GM13976 (cell line): Measurements from ENCODE around the gene OR1D2.
"Not testable (repeated sequence)": the region's sequence is repeated elsewhere in the genome, so short reads cannot be mapped to it uniquely, and the experiment has no call there.

Experiments used
- DNase-seq: peaks from one replicate; pipeline ENCODE4 v3.0.0; 2012; ENCODE audit warnings: low spot score
- in situ Hi-C: fragments of 300-500 bp; cut with MboI; formaldehyde crosslinking; loops from one replicate; pipeline ENCODE4 v1.12.0; 2022; ENCODE audit warnings: low sequenced_read_pairs, mixed read lengths, inconsistent platforms; ENCODE audit not compliant: unreplicated experiment
- TF ChIP-seq, protein P1 (sequence below): IDR thresholded peaks from 2 replicates; pipeline ENCODE4 v1.5.1; 2012; ENCODE audit warnings: borderline replicate concordance, mild to moderate bottlenecking; ENCODE audit not compliant: insufficient read depth; ENCODE audit errors: extremely low read depth, missing control alignments, control extremely low read depth

The OR1D2 gene, protein sequence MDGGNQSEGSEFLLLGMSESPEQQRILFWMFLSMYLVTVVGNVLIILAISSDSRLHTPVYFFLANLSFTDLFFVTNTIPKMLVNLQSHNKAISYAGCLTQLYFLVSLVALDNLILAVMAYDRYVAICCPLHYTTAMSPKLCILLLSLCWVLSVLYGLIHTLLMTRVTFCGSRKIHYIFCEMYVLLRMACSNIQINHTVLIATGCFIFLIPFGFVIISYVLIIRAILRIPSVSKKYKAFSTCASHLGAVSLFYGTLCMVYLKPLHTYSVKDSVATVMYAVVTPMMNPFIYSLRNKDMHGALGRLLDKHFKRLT

GRCh38 chr17:3104322-3104721 is at the start of gene OR1D2:
Gene OR1D2, minus strand, starts transcription at chr17:3104422. Its CDS starts 11,426 bp downstream, at chr17:3092996.
- no peak for DNase-seq
- in situ Hi-C loops, result no loop called here
- TF ChIP-seq, protein P1, sequence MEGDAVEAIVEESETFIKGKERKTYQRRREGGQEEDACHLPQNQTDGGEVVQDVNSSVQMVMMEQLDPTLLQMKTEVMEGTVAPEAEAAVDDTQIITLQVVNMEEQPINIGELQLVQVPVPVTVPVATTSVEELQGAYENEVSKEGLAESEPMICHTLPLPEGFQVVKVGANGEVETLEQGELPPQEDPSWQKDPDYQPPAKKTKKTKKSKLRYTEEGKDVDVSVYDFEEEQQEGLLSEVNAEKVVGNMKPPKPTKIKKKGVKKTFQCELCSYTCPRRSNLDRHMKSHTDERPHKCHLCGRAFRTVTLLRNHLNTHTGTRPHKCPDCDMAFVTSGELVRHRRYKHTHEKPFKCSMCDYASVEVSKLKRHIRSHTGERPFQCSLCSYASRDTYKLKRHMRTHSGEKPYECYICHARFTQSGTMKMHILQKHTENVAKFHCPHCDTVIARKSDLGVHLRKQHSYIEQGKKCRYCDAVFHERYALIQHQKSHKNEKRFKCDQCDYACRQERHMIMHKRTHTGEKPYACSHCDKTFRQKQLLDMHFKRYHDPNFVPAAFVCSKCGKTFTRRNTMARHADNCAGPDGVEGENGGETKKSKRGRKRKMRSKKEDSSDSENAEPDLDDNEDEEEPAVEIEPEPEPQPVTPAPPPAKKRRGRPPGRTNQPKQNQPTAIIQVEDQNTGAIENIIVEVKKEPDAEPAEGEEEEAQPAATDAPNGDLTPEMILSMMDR, result no peak

GRCh38 chr17:3137494-3137893 is 33.3 kb upstream of the OR1D2 start:
- DNase-seq, in situ Hi-C loops: not testable (repeated sequence)

- in situ Hi-C loops, result no loop called here
- DNase-seq, result no peak
- TF ChIP-seq, protein P1, result no peak
Measured at GRCh38 chr17:3127451-3127850, 23.2 kb upstream of the OR1D2 start, which contains the start of gene OR1G1. Gene OR1G1, minus strand, starts transcription at chr17:3127551. Its CDS starts 0 bp downstream, at chr17:3127551.

GRCh38 chr17:3073850-3074249 is 30.4 kb downstream of the OR1D2 start:
- in situ Hi-C loops, DNase-seq: not testable (repeated sequence)

GRCh38 chr17:3065192-3065591 is 39.0 kb downstream of the OR1D2 start:
- in situ Hi-C loops, DNase-seq: not testable (repeated sequence)

GRCh38 chr17:3063507-3063906 is 40.7 kb downstream of the OR1D2 start, which contains the start of gene OR1D5:
Gene OR1D5, minus strand, starts transcription at chr17:3063607. Its CDS starts 0 bp downstream, at chr17:3063607.
- in situ Hi-C loops, DNase-seq: not testable (repeated sequence)

GRCh38 chr17:3062824-3063377 is 41.3 kb downstream of the OR1D2 start:
- in situ Hi-C loops, result not testable (repeated sequence)

GRCh38 chr17:3054868-3055267 is 49.4 kb downstream of the OR1D2 start:
- in situ Hi-C loops, DNase-seq: not testable (repeated sequence)

More at GRCh38 chr17:3062824-3063377, 41.3 kb downstream of the OR1D2 start:
- not testable (repeated sequence) for DNase-seq

DNA sequence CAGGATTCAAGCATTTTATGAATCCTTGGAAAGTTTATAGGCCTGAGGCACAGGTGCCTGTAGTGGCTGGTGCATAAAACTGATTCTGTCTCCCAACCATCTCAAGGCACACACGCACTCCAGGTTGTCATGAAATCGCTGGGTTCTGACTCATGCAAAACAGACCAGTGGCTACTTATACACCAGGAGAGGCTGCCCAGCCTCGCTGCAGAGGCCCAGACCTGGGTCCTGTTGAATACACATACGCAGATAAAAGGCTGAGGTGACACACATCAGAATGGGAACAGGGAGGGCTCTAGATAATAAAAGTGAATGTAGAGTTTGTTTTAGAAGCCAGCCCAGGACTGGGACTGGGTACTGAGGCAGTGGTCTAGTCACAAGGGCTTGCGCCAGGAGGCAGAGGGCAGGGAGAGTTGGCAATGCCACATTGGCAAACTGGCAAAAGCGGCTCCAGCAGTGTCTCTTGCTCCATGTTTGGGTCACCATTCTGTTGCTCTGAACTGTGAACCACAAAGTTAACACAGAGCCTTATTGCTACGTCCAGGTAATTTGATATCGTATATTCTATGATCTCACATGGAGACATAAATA is 54.4 kb downstream of the OR1D2 start:
- TF ChIP-seq, protein P1, result no peak
- in situ Hi-C loops, result loop anchor here (25.0 kb wide), 1 partner anchor 588 kb away; the partner anchor contains the start of genes CTNS and SHPK
- DNase-seq, result no peak
